ENCODE data around the gene UBE2D1.

UBE2D1 gene

GRCh38 chr10:58341947-58342346 is 7.1 kb downstream of the UBE2D1 start:
- DNase-seq = no peak

- DNase-seq = no peak
These were observed 13.2 kb downstream of the UBE2D1 start for GRCh38 chr10:58347967-58348366.

- DNase-seq = no peak
These were observed 13.8 kb downstream of the UBE2D1 start for GRCh38 chr10:58348571-58349033.

GRCh38 chr10:58350023-58350422 is 15.2 kb downstream of the UBE2D1 start:
- no peak for DNase-seq

- no peak for DNase-seq
These were observed 16.0 kb downstream of the UBE2D1 start for GRCh38 chr10:58350619-58351323.

- no peak for DNase-seq
These were observed 17.1 kb downstream of the UBE2D1 start for GRCh38 chr10:58351616-58352578.

- no peak for DNase-seq
These were observed 18.3 kb downstream of the UBE2D1 start for GRCh38 chr10:58352956-58353610.

GRCh38 chr10:58356756-58357155 is 21.9 kb downstream of the UBE2D1 start:
- no peak for DNase-seq

GRCh38 chr10:58358314-58358933 is 23.6 kb downstream of the UBE2D1 start:
- DNase-seq = no peak

GRCh38 chr10:58358947-58359346 is 24.1 kb downstream of the UBE2D1 start:
- no peak for DNase-seq

GRCh38 chr10:58359541-58359940 is 24.7 kb downstream of the UBE2D1 start:
- DNase-seq = no peak

GRCh38 chr10:58360412-58361004 is 25.7 kb downstream of the UBE2D1 start:
- DNase-seq = no peak

GRCh38 chr10:58361353-58361752 is 26.5 kb downstream of the UBE2D1 start:
- DNase-seq = no peak

- DNase-seq = no peak
These were observed 27.4 kb downstream of the UBE2D1 start for GRCh38 chr10:58362027-58362789.

GRCh38 chr10:58367069-58367468 is 32.3 kb downstream of the UBE2D1 start:
- DNase-seq = no peak

- DNase-seq = no peak
These were observed 36.7 kb downstream of the UBE2D1 start for GRCh38 chr10:58371473-58371872.

GRCh38 chr10:58372607-58373441 is 38.0 kb downstream of the UBE2D1 start:
- DNase-seq = no peak

GRCh38 chr10:58373442-58373827 is 38.6 kb downstream of the UBE2D1 start:
- DNase-seq = no peak

GRCh38 chr10:58382489-58382995 is 47.7 kb downstream of the UBE2D1 start:
- DNase-seq = no peak

GRCh38 chr10:58384095-58384494 is 49.3 kb downstream of the UBE2D1 start:
- no peak for DNase-seq

All from activated T-cell treated with anti-CD3 and anti-CD28 coated beads for 4 hours (primary cell).